ENCODE measurements around the gene CFAP206. TPM values are rescaled to one million over a fixed set of nuclear protein-coding genes. Genes with fewer than 3 reads are reported as not detected.

Gene CFAP206
- total and polyA plus RNA-seq, 2 experiments from 2014 or later, result not detected

DNA sequence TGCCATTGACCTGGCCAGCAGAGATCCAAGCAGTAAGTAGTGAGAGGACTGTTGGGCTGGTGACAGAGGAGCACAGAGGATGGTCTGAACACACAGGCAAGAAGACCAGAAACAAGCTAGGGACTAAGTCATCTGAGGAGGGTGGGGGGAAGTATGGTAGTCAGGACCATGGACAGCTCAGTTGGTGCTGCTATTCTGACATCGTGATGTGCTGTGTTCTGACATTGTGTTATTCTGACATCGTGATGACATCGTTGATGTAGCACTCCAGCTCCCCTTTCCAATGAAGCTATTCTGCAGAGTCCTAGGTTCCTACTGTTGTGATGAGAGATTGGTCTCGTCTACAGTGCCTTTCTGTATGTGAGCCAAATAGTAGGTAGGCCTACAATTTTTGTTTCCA lies 28.7 kb downstream of the CFAP206 start:
- H3K36me3 ChIP-seq (ENCODE audit: insufficient read depth), result no peaks in the 10 kb centered on the region
- H3K36me3 Mint-ChIP-seq (ENCODE audit: low read depth), result no peaks in the 10 kb centered on the region
- H2AFZ ChIP-seq, result no peak overlapping the region
- no peak overlapping the region for H3K27ac ChIP-seq (ENCODE audit: low read depth)
- no peaks in the 10 kb centered on the region for H3K27me3 ChIP-seq (ENCODE audit: insufficient read depth)
- no peak overlapping the region for H3K4me2 ChIP-seq
- H3F3A ChIP-seq (replicated peaks; ENCODE audit: low read depth), result no peaks in the 10 kb centered on the region
- no peaks in the 10 kb centered on the region for H3K9me3 Mint-ChIP-seq
- no peak overlapping the region for H3K27ac Mint-ChIP-seq
- no peak overlapping the region for H3K4me3 ChIP-seq
- no peaks in the 10 kb centered on the region for H3K79me2 ChIP-seq (replicated peaks; ENCODE audit: insufficient read depth)
- H3K4me1 ChIP-seq (ENCODE audit: insufficient read depth), result no peaks in the 10 kb centered on the region
- no peaks in the 10 kb centered on the region for H3K4me1 Mint-ChIP-seq
- no peaks in the 10 kb centered on the region for H4K20me1 ChIP-seq (replicated peaks; ENCODE audit: insufficient read depth)
- no peak overlapping the region for H3K4me3 Mint-ChIP-seq
- no peak for TF ChIP-seq ZNF331 (CRISPR knock-in tag; IDR thresholded peaks at IDR 0.05; ENCODE audit: low read depth)
- TF ChIP-seq CREB1 (CRISPR knock-in tag; IDR thresholded peaks at IDR 0.05; ENCODE audit: low read depth), result peak; percentile 93
- no peak for TF ChIP-seq STAT1 (IDR thresholded peaks at IDR 0.05; ENCODE audit: unreplicated experiment)
- TF ChIP-seq, protein P1, sequence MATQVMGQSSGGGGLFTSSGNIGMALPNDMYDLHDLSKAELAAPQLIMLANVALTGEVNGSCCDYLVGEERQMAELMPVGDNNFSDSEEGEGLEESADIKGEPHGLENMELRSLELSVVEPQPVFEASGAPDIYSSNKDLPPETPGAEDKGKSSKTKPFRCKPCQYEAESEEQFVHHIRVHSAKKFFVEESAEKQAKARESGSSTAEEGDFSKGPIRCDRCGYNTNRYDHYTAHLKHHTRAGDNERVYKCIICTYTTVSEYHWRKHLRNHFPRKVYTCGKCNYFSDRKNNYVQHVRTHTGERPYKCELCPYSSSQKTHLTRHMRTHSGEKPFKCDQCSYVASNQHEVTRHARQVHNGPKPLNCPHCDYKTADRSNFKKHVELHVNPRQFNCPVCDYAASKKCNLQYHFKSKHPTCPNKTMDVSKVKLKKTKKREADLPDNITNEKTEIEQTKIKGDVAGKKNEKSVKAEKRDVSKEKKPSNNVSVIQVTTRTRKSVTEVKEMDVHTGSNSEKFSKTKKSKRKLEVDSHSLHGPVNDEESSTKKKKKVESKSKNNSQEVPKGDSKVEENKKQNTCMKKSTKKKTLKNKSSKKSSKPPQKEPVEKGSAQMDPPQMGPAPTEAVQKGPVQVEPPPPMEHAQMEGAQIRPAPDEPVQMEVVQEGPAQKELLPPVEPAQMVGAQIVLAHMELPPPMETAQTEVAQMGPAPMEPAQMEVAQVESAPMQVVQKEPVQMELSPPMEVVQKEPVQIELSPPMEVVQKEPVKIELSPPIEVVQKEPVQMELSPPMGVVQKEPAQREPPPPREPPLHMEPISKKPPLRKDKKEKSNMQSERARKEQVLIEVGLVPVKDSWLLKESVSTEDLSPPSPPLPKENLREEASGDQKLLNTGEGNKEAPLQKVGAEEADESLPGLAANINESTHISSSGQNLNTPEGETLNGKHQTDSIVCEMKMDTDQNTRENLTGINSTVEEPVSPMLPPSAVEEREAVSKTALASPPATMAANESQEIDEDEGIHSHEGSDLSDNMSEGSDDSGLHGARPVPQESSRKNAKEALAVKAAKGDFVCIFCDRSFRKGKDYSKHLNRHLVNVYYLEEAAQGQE (IDR thresholded peaks at IDR 0.05; ENCODE audit: unreplicated experiment), result peak; percentile 100
- H3K9me2 ChIP-seq (ENCODE audit: insufficient read depth), result no peaks in the 10 kb centered on the region
- peaks cover 4% of the 10 kb centered on the region for H3K27me3 Mint-ChIP-seq (ENCODE audit: insufficient read depth, low read depth, poor library complexity)
- DNase-seq (ENCODE audit: low spot score) (peak; percentile 83), ATAC-seq (peak; percentile 93)

DNA sequence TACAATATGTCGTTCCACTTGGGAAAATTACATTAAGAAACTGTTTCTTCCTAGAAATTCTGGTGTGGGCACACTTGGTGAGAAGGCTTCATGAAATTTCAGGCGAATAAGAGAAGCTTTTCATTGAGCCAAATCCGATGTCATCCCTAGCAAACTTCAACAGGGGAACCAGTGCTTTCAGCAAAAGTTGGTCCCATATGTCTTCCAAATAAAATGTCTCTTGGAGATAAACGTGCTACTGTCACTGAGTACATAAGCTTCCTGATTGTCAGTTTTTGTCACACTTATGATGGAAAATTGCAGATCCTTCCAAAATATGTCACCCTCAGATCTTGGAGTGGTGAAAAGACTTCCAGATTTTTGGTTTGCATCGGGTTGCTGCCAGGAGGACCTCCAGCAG lies 33.9 kb downstream of the CFAP206 start:
- Histone ChIP-seq H3K27me3 (ENCODE audit: insufficient read depth) (no peaks in the 10 kb centered on the region), H3K27ac (ENCODE audit: low read depth) (no peak overlapping the region), H2AFZ (no peak overlapping the region), H4K20me1 (replicated peaks; ENCODE audit: insufficient read depth) (no peaks in the 10 kb centered on the region), H3F3A (replicated peaks; ENCODE audit: low read depth) (no peaks in the 10 kb centered on the region), H3K9me2 (ENCODE audit: insufficient read depth) (no peaks in the 10 kb centered on the region), H3K4me2 (no peak overlapping the region), H3K36me3 (ENCODE audit: insufficient read depth) (no peaks in the 10 kb centered on the region), H3K4me1 (ENCODE audit: insufficient read depth) (no peaks in the 10 kb centered on the region), H3K4me3 (no peak overlapping the region), H3K79me2 (replicated peaks; ENCODE audit: insufficient read depth) (no peaks in the 10 kb centered on the region)
- no peak overlapping the region for H3K4me3 Mint-ChIP-seq
- ATAC-seq, result no peak
- no peak overlapping the region for H3K27ac Mint-ChIP-seq
- H3K4me1 Mint-ChIP-seq, result peaks cover 13% of the 10 kb centered on the region
- no peaks in the 10 kb centered on the region for H3K9me3 Mint-ChIP-seq
- H3K36me3 Mint-ChIP-seq (ENCODE audit: low read depth), result no peaks in the 10 kb centered on the region
- no peaks in the 10 kb centered on the region for H3K27me3 Mint-ChIP-seq (ENCODE audit: insufficient read depth, low read depth, poor library complexity)
- no peak for TF ChIP-seq JUNB (IDR thresholded peaks at IDR 0.05; ENCODE audit: unreplicated experiment)
- TF ChIP-seq, protein P1 (IDR thresholded peaks at IDR 0.05; ENCODE audit: unreplicated experiment), result no peak
- TF ChIP-seq, protein P2, sequence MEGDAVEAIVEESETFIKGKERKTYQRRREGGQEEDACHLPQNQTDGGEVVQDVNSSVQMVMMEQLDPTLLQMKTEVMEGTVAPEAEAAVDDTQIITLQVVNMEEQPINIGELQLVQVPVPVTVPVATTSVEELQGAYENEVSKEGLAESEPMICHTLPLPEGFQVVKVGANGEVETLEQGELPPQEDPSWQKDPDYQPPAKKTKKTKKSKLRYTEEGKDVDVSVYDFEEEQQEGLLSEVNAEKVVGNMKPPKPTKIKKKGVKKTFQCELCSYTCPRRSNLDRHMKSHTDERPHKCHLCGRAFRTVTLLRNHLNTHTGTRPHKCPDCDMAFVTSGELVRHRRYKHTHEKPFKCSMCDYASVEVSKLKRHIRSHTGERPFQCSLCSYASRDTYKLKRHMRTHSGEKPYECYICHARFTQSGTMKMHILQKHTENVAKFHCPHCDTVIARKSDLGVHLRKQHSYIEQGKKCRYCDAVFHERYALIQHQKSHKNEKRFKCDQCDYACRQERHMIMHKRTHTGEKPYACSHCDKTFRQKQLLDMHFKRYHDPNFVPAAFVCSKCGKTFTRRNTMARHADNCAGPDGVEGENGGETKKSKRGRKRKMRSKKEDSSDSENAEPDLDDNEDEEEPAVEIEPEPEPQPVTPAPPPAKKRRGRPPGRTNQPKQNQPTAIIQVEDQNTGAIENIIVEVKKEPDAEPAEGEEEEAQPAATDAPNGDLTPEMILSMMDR (conservative IDR thresholded peaks at IDR 0.05; ENCODE audit: low read depth in 2 of 2), result no peak
- no peak for TF ChIP-seq ZNF114 (CRISPR knock-in tag; IDR thresholded peaks at IDR 0.05)
- TF ChIP-seq STAT1 (IDR thresholded peaks at IDR 0.05; ENCODE audit: unreplicated experiment), result no peak
- TF ChIP-seq, protein P3, sequence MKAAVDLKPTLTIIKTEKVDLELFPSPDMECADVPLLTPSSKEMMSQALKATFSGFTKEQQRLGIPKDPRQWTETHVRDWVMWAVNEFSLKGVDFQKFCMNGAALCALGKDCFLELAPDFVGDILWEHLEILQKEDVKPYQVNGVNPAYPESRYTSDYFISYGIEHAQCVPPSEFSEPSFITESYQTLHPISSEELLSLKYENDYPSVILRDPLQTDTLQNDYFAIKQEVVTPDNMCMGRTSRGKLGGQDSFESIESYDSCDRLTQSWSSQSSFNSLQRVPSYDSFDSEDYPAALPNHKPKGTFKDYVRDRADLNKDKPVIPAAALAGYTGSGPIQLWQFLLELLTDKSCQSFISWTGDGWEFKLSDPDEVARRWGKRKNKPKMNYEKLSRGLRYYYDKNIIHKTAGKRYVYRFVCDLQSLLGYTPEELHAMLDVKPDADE (IDR thresholded peaks at IDR 0.05), result no peak
- TF ChIP-seq ZNF331 (CRISPR knock-in tag; IDR thresholded peaks at IDR 0.05; ENCODE audit: low read depth), result no peak
- TF ChIP-seq EZH2 (IDR thresholded peaks at IDR 0.05; ENCODE audit: low read depth, unreplicated experiment), result no peak
- TF ChIP-seq EZH2phosphoT487 (IDR thresholded peaks at IDR 0.05; ENCODE audit: unreplicated experiment), result no peak
- no peak for DNase-seq (ENCODE audit: low spot score)
